LNCAP (cell line): ENCODE results near the gene CRY1.

Experiments used
- CTCF ChIP-seq: fragments of 450-650 bp; IDR thresholded peaks from 2 replicates; pipeline ENCODE4 v1.5.1; 2017; ENCODE audit warnings: mild to moderate bottlenecking

CRY1 gene

GRCh38 chr12:107012736-107013425 lies 80.5 kb downstream of the CRY1 start:
- TF ChIP-seq CTCF, result no peak

GRCh38 chr12:107011519-107011918 lies 81.8 kb downstream of the CRY1 start:
- no peak for TF ChIP-seq CTCF

GRCh38 chr12:107007411-107007810 lies 85.9 kb downstream of the CRY1 start:
- TF ChIP-seq CTCF, result no peak

GRCh38 chr12:106999446-106999845 lies 93.9 kb downstream of the CRY1 start:
- no peak for TF ChIP-seq CTCF

GRCh38 chr12:106997916-106998315 lies 95.4 kb downstream of the CRY1 start:
- TF ChIP-seq CTCF, result no peak

- TF ChIP-seq CTCF, result no peak
These were observed 98.6 kb downstream of the CRY1 start for GRCh38 chr12:106994579-106995220.

- no peak for TF ChIP-seq CTCF
These were observed 105.5 kb downstream of the CRY1 start for GRCh38 chr12:106987846-106988245.
